Spleen (tissue), 11 donors: ENCODE measurements around the gene FKBP10. TPM values are rescaled to one million over a fixed set of nuclear protein-coding genes. Genes with fewer than 3 reads are reported as not detected.

Source experiments
- DNase-seq: peaks from one replicate; pipeline ENCODE4 v3.0.0-alpha.2; 2020
- H3K27ac ChIP-seq, 8 donors: fragments of 200-600 bp; sonication (generic) in 7 of 8; 1 replicate in 4 of 8; 2 replicates in 4 of 8; pipeline versions ENCODE4 v1.5.0 to v1.8.0; 2016 to 2021; ENCODE audit warnings: inconsistent platforms in 4 of 8, mild to moderate bottlenecking in 4 of 8, moderate library complexity in 1 of 8
- H3K27me3 ChIP-seq, 7 donors: fragments of 200-600 bp; sonication (generic) in 6 of 7; replicated peaks in 1 of 7; 1 replicate in 4 of 7; 2 replicates in 3 of 7; pipeline versions ENCODE4 v1.5.0 to v1.8.0; 2016 to 2021; ENCODE audit warnings: inconsistent platforms in 3 of 7, mild to moderate bottlenecking in 1 of 7
- H3K36me3 ChIP-seq, 6 donors: fragments of 200-600 bp; sonication (generic) in 5 of 6; 1 replicate in 4 of 6; 2 replicates in 2 of 6; pipeline versions ENCODE4 v1.5.0 to v1.8.0; 2016 to 2021; ENCODE audit warnings: inconsistent platforms in 2 of 6
- H3K4me1 ChIP-seq, 6 donors: fragments of 200-600 bp; sonication (generic) in 5 of 6; 1 replicate in 3 of 6; 2 replicates in 3 of 6; pipeline versions ENCODE4 v1.5.0 to v1.8.0; 2016 to 2021; ENCODE audit warnings: inconsistent platforms in 3 of 6
- H3K4me3 ChIP-seq, 8 donors: fragments of 200-600 bp; sonication (generic) in 7 of 8; 1 replicate in 4 of 8; 2 replicates in 4 of 8; pipeline versions ENCODE4 v1.5.0 to v1.8.0; 2016 to 2021; ENCODE audit warnings: inconsistent platforms in 4 of 8, mild to moderate bottlenecking in 4 of 8, moderate library complexity in 2 of 8
- H3K9me3 ChIP-seq, 8 donors: fragments of 200-600 bp; sonication (generic) in 7 of 8; 1 replicate in 4 of 8; 2 replicates in 4 of 8; pipeline versions ENCODE4 v1.5.0 to v1.8.0; 2016 to 2021; ENCODE audit warnings: inconsistent platforms in 4 of 8
- POLR2A ChIP-seq, 3 donors: fragments of 450-650 bp; IDR thresholded peaks; one replicate each; pipeline ENCODE4 v1.5.1; 2017; ENCODE audit warnings: antibody characterized with exemption in 3 of 3, mild to moderate bottlenecking in 1 of 3
- POLR2AphosphoS5 ChIP-seq, 3 donors: sonication (generic); formaldehyde crosslinking; IDR thresholded peaks; one replicate each; pipeline ENCODE4 v1.5.1; 2017; ENCODE audit warnings: antibody characterized with exemption in 3 of 3
- WGBS, 5 donors: extraction: QIAGEN DNeasy Blood & Tissue Kit in 3 of 5; methylation state at CpG; one replicate each; pipeline versions ENCODE4 v1.1.5 to v1.1.7; 2013 to 2018; 5-methylcytosine and 5-hydroxymethylcytosine counted together
- intact Hi-C: fragments of 100-400 bp; cut with DNase I; formaldehyde crosslinking; loops from one replicate; pipeline ENCODE4 v1.15.0; 2023; ENCODE audit warnings: low total_unique reads
- polyA plus RNA-seq, 3 donors: library from polyadenylated mRNA; stranded (reverse); fragments of 200-250 nt; gene quantifications; one replicate each; pipeline ENCODE4 v1.2.1, GENCODE V29; 2013
- total RNA-seq, 7 donors: library from RNA; depleted of rRNA in 3 of 7; stranded (reverse); fragments of >200 nt in 3 of 7; fragmentation: NEBNext Ultra II Directional in 4 of 7; extraction: Animal tissue kit (Norgen Biotek cat#: 25700) in 4 of 7; gene quantifications; one replicate each; pipeline versions ENCODE4 v1.1.0 to v1.2.1, GENCODE V29; 2016 to 2021
- TF ChIP-seq, protein P1 (sequence below), 11 experiments: fragments of 200-600 bp in 7 of 11; fragments of 450-650 bp in 4 of 11; sonication (generic) in 4 of 11; IDR thresholded peaks in 8 of 11; conservative IDR thresholded peaks in 3 of 11; 1 replicate in 7 of 11; 2 replicates in 4 of 11; pipeline versions ENCODE4 v1.4.0 to v1.8.0; 2016 to 2021; ENCODE audit warnings: antibody characterized with exemption in 11 of 11, inconsistent platforms in 4 of 11, mild to moderate bottlenecking in 1 of 11
- donor health status: healthy with polysubstance abuse.
- donor health status: DM: no; HTN: no; CAD: no; lungs with moderate emphysema.
- donor health status: DM: no; HTN: no; CAD: no.
- donor health status: Bipolar disorder and iron deficiency.
- donor health status: healthy.
- donor health status: DM: no; HTN: no; CAD: no.
- donor health status: DM: yes; HTN: yes; CAD: no.

Gene FKBP10
- total and polyA plus RNA-seq, 10 donors = 9.6 to 30.8 (median 16.2) TPM

DNA sequence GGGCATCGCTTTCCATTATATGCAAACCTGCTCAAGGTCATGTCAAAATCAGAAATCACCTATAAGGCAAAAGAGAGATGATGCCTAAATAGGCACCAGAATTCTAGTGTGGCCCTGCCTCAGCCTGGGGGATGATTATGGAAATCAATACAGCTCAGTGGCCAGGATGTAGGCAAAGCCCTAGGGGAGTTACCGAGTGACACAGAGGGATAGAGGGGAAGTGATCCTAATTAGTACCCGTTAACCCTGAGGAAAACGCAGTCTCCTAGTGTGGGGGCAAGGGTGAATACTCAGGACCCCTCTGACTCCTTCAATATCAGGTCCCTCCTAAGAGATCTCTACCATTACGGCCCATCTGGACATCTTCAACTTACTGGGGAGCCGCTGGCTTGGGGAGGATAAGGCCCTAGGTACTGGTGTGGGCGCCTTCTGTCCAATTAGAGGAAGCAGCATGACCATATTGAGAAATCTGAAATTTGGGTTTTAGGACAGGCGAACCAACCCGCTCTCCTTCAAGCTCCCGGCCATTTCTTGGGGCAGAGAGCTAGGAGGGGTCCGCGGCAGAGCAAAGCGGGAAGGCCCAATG lies 22.5 kb downstream of the FKBP10 start:
- peak overlapping the region in 7 of 8 donors; percentile 46 to 85 (median 73) for H3K27ac ChIP-seq
- TF ChIP-seq POLR2A (IDR thresholded peaks at IDR 0.05) (no peak), POLR2AphosphoS5 (IDR thresholded peaks at IDR 0.05) (no peak)
- TF ChIP-seq, protein P1, sequence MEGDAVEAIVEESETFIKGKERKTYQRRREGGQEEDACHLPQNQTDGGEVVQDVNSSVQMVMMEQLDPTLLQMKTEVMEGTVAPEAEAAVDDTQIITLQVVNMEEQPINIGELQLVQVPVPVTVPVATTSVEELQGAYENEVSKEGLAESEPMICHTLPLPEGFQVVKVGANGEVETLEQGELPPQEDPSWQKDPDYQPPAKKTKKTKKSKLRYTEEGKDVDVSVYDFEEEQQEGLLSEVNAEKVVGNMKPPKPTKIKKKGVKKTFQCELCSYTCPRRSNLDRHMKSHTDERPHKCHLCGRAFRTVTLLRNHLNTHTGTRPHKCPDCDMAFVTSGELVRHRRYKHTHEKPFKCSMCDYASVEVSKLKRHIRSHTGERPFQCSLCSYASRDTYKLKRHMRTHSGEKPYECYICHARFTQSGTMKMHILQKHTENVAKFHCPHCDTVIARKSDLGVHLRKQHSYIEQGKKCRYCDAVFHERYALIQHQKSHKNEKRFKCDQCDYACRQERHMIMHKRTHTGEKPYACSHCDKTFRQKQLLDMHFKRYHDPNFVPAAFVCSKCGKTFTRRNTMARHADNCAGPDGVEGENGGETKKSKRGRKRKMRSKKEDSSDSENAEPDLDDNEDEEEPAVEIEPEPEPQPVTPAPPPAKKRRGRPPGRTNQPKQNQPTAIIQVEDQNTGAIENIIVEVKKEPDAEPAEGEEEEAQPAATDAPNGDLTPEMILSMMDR (IDR thresholded peaks at IDR 0.05 in 8 of 11, conservative IDR thresholded peaks at IDR 0.05 in 3 of 11) = no peak

DNA sequence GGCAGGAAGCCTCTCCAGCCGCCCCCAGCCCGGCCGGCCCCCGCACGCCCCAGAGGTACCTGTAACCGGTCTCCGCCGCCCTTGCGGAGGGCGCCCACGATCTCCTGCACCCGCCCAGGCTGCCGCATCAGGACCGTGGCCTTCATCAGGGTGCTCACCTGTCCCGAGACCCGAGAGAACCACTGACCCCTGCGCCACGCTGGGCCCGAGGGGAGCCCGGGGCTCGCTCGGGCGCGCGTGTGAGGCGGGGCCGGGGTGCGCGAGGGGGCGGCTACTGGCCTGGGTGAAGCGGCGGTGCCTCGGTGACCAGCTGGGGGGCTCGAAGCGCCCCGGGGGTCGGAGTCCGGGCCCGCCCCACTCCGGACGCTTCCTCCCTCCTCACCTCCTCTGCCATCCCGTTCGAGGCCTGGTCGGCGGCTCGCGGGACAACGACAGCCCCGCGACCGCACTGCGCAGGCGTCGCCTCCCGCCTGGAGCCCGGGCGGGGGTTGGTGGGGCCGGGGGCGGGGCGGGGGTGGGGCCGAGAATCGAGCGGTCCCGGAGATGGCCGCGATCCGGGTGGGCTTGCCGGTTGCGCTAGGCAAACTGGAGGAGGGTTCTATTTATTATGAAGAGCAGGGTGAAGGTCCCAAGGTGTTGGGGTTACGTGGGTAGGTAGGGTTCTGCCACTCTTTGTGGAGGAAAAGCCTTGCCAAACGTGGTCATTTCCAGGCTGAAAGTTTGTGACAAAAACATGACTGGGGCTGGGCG lies 23.2 kb downstream of the FKBP10 start, which contains the start of gene NT5C3B:
TSS of gene NT5C3B (minus strand) at position 433 of the 750 bp plus-strand sequence. CDS start at position 394, 39 bp downstream.
- 1% methylated on average over 52 to 72 of the region's 72 CpGs for WGBS, 5 donors
- Histone ChIP-seq H3K27me3 (peaks cover 0 to 8% (median 0%) of the 10 kb centered on the region in 7 donors), H3K27ac (peak within 1 kb of the TSS in 7 of 8 donors; percentile 46 to 85 (median 73)), H3K4me1 (peaks cover 4 to 23% (median 18%) of the 10 kb centered on the region in 6 donors), H3K9me3 (no peaks in the 10 kb centered on the region), H3K36me3 (peaks cover 0 to 29% (median 14%) of the 10 kb centered on the region in 6 donors), H3K4me3 (peak within 1 kb of the TSS; percentile 81 to 93 (median 84))
- no peak for TF ChIP-seq POLR2A (IDR thresholded peaks at IDR 0.05)
- peak; percentile 76 to 78 (median 78) for TF ChIP-seq POLR2AphosphoS5 (IDR thresholded peaks at IDR 0.05)
- TF ChIP-seq, protein P1 (IDR thresholded peaks at IDR 0.05 in 8 of 11, conservative IDR thresholded peaks at IDR 0.05 in 3 of 11) = no peak
- intact Hi-C loops = no loop called here
- peak; percentile 88 for DNase-seq

More for the DNA sequence above, 22.5 kb downstream of the FKBP10 start:
- H3K4me3 ChIP-seq = peak overlapping the region; percentile 81 to 93 (median 84)
- 14 to 27% (median 21%) methylated on average over 10 to 13 of the region's 13 CpGs for WGBS, 5 donors
- peaks cover 0 to 8% (median 0%) of the 10 kb centered on the region in 7 donors for H3K27me3 ChIP-seq
- DNase-seq = peak; percentile 77
- H3K36me3 ChIP-seq = peaks cover 0 to 36% (median 20%) of the 10 kb centered on the region in 6 donors
- no peaks in the 10 kb centered on the region for H3K9me3 ChIP-seq
- intact Hi-C loops = no loop called here
- peaks cover 4 to 23% (median 18%) of the 10 kb centered on the region in 6 donors for H3K4me1 ChIP-seq

DNA sequence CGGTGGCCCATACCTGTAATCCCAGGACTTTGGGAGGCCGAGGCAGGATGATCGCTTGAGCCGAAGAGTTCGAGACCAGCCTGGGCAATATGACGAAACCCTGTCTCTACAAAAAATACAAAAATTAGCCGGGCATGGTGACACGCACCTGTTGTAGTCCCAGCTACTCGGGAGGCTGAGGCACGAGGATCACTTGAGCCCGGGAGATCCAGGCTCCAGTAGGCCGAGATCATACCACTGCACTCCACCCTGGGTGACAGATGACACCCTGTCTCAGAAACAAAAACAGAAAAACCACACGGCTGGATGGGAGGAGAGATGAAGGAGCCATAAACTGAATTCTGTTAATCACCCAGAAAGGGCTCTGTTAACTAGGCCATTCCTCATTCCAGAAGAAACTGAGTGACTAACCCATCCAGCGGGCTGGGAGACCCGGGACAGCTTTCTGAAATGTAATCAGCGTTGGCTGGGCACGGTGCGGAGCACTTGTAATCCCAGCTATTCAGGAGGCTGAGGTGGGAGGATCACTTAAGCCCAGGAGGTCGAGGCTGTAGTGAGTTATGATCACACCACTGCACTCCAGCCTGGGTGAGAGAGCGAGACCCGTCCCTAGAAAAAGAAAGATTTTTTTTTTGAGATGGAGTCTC lies 23.9 kb downstream of the FKBP10 start:
- no peak for DNase-seq
- H3K27ac ChIP-seq = peak overlapping the region in 5 of 8 donors; percentile 65 to 85 (median 74)

More for the DNA sequence above, 23.9 kb downstream of the FKBP10 start:
- H3K9me3 ChIP-seq = no peaks in the 10 kb centered on the region
- peaks cover 0 to 22% (median 7%) of the 10 kb centered on the region in 6 donors for H3K36me3 ChIP-seq
- intact Hi-C loops = no loop called here
- 48 to 60% (median 53%) methylated on average over 21 of the region's 21 CpGs for WGBS, 5 donors
- H3K27me3 ChIP-seq = peaks cover 0 to 8% (median 0%) of the 10 kb centered on the region in 7 donors
- TF ChIP-seq, protein P1 (IDR thresholded peaks at IDR 0.05 in 8 of 11, conservative IDR thresholded peaks at IDR 0.05 in 3 of 11) = no peak
- TF ChIP-seq POLR2A (IDR thresholded peaks at IDR 0.05) (no peak), POLR2AphosphoS5 (IDR thresholded peaks at IDR 0.05) (no peak)
- H3K4me3 ChIP-seq = peak overlapping the region; percentile 81 to 93 (median 84)
- peaks cover 4 to 23% (median 18%) of the 10 kb centered on the region in 6 donors for H3K4me1 ChIP-seq
